ENCODE results near the gene CMPK2. TPM values are rescaled to one million over a fixed set of nuclear protein-coding genes. Genes with fewer than 3 reads are reported as not detected.
A peak's percentile ranks its signal among the peaks of the same experiment; 100 is the strongest.

The CMPK2 gene
- total and polyA plus RNA-seq, 2 experiments from 2014 or later = 0.54 to 0.61 TPM

- no peaks in the 10 kb centered on the region for H3K27me3 ChIP-seq
- H3K36me3 ChIP-seq = no peaks in the 10 kb centered on the region
- no peaks in the 10 kb centered on the region for H3K4me1 ChIP-seq (ENCODE audit: low read depth)
- no peak for DNase-seq (ENCODE audit: low read depth in 1 of 2, low spot score in 1 of 2)
- H3K9me3 ChIP-seq (ENCODE audit: low read depth) = no peaks in the 10 kb centered on the region
- no peak for TF ChIP-seq CTCF (IDR thresholded peaks at IDR 0.05; ENCODE audit: low read depth, low read length)
- no peak overlapping the region for H3K27ac ChIP-seq
- no peak overlapping the region for H3K4me3 ChIP-seq
Measured at GRCh38 chr2:6841537-6842287, 24.0 kb downstream of the CMPK2 start.

GRCh38 chr2:6838673-6839319 is 26.9 kb downstream of the CMPK2 start:
- H3K27ac ChIP-seq = no peak overlapping the region
- no peaks in the 10 kb centered on the region for H3K4me1 ChIP-seq (ENCODE audit: low read depth)
- H3K4me3 ChIP-seq = no peak overlapping the region
- no peaks in the 10 kb centered on the region for H3K36me3 ChIP-seq
- no peaks in the 10 kb centered on the region for H3K9me3 ChIP-seq (ENCODE audit: low read depth)
- no peaks in the 10 kb centered on the region for H3K27me3 ChIP-seq
- DNase-seq (ENCODE audit: low read depth in 1 of 2, low spot score in 1 of 2) = no peak
- no peak for TF ChIP-seq CTCF (IDR thresholded peaks at IDR 0.05; ENCODE audit: low read depth, low read length)

GRCh38 chr2:6835467-6835866 is 30.2 kb downstream of the CMPK2 start:
- H3K9me3 ChIP-seq (ENCODE audit: low read depth) = no peaks in the 10 kb centered on the region
- no peak for TF ChIP-seq CTCF (IDR thresholded peaks at IDR 0.05; ENCODE audit: low read depth, low read length)
- peak in 1 of 2 donors; percentile 49 for DNase-seq (ENCODE audit: low read depth in 1 of 2, low spot score in 1 of 2)

GRCh38 chr2:6834163-6834562 is 31.5 kb downstream of the CMPK2 start:
- no peak for TF ChIP-seq CTCF (IDR thresholded peaks at IDR 0.05; ENCODE audit: low read depth, low read length)
- Histone ChIP-seq H3K27ac (no peak overlapping the region), H3K9me3 (ENCODE audit: low read depth) (no peaks in the 10 kb centered on the region), H3K36me3 (no peaks in the 10 kb centered on the region), H3K27me3 (no peaks in the 10 kb centered on the region), H3K4me3 (no peak overlapping the region), H3K4me1 (ENCODE audit: low read depth) (no peaks in the 10 kb centered on the region)
- DNase-seq (ENCODE audit: low read depth in 1 of 2, low spot score in 1 of 2) = no peak

More at GRCh38 chr2:6835467-6835866, 30.2 kb downstream of the CMPK2 start:
- Histone ChIP-seq H3K27ac (no peak overlapping the region), H3K27me3 (no peaks in the 10 kb centered on the region), H3K36me3 (no peaks in the 10 kb centered on the region), H3K4me1 (ENCODE audit: low read depth) (no peaks in the 10 kb centered on the region), H3K4me3 (no peak overlapping the region)

GRCh38 chr2:6833300-6833604 is 32.5 kb downstream of the CMPK2 start:
- Histone ChIP-seq H3K4me3 (no peak overlapping the region), H3K27ac (no peak overlapping the region), H3K9me3 (ENCODE audit: low read depth) (no peaks in the 10 kb centered on the region), H3K27me3 (no peaks in the 10 kb centered on the region), H3K36me3 (no peaks in the 10 kb centered on the region), H3K4me1 (ENCODE audit: low read depth) (no peaks in the 10 kb centered on the region)
- DNase-seq (ENCODE audit: low read depth in 1 of 2, low spot score in 1 of 2) = no peak
- TF ChIP-seq CTCF (IDR thresholded peaks at IDR 0.05; ENCODE audit: low read depth, low read length) = no peak
